NCI-H146 treated with DMSO at 0.1 percent for 48 hours (cell line): ENCODE data around the gene LCN15.
"Not testable (repeated sequence)": the region's sequence is repeated elsewhere in the genome, so short reads cannot be mapped to it uniquely, and the experiment has no call there.

Experiments used
- DNase-seq: peaks from one replicate; lab custom pipeline; 2025; ENCODE audit not compliant: unreplicated experiment; lab: John Stamatoyannopoulos, UW

LCN15 gene

DNA sequence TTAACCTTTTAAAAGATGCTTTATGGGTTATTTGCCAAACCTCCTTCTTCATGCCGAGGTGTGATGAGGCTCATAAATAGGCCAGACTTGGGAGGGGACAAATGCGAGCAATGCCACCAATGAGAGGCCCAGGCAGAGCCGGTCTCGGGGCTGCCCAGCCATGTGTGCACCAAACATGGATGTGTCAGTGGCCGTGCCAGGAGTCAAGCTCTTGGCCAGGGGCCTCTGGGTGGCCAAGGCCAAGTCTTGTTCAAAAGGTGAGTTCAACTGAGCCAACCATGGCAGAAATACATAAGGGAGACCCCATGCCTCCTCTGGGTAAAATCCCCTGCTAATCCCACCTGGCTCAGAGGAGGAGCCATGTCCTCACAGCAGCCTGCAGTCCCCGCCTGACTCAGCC, 10.9 kb upstream of the LCN15 start:
- no peak for DNase-seq

DNA sequence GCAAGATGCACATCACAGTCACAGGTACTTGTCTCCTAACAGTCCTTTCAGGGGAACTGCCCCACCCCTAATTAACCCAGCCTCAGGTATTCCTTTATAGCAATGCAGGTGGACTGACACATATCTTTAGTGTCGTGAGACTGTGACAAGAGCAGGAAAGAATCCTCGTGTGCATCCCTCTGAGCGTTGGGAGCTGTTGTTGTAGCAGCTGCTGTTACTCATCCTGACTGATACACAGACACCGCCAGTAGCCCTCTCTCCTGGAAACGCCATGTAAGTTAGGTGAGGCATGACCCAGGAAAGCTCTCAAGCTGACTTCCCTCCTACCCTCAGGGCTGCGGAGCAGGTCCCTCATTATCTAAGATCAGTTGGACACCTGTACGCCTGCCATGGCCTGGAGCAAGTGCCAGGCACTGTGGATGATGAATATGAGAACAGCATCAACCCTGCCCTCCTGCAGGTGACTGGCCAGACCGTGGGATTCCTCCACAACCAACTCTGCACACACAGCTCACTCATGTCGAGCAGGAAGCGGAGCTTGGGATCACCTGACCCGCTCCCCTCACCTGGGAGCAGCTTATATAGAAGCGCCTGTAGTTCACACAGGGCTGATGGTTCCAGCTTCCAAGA, 10.2 kb upstream of the LCN15 start:
- no peak for DNase-seq

- no peak for DNase-seq
Measured at GRCh38 chr9:136773386-136774044, 9.2 kb upstream of the LCN15 start.

GRCh38 chr9:136771907-136772415, 7.6 kb upstream of the LCN15 start:
- no peak for DNase-seq

- DNase-seq = peak; percentile 6
Measured at GRCh38 chr9:136769710-136770191, 5.4 kb upstream of the LCN15 start.

DNA sequence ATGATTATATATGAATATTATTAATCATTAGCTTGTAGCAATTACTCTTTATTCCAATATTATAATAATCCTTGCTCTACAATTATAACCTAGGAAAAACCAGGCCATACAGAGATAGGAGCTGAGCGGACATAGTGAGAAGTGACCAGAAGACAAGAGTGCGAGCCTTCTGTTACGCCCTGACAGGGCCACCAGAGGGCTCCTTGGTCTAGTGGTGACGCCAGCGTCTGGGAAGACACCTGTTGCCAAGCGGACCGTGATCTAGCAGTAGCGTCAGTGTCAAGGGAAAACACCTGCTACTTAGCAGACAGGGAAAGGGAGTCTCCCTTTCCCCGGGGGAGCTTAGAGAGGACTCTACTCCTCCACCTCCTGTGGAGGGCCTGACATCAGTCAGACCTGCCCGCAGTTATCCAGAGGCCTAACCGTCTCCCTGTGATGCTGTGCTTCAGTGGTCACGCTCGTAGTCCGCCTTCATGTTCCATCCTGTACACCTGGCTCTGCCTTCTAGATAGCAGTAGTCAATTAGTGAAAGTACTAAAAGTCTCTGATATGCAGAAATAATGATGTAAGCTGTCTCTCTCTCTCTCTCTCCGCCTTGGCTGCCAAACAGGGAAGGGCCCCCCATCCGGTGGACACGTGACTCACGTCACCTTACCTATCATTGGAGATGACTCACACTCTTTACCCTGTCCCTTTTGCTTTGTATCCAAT, 2.2 kb upstream of the LCN15 start:
- DNase-seq = peak; percentile 75

GRCh38 chr9:136765745-136766409, 1.6 kb upstream of the LCN15 start:
- DNase-seq = not testable (repeated sequence)

- no peak for DNase-seq
Measured at GRCh38 chr9:136765041-136765440, 723 bp upstream of the LCN15 start.

GRCh38 chr9:136763649-136764035, 676 bp downstream of the LCN15 start:
- DNase-seq = no peak

DNA sequence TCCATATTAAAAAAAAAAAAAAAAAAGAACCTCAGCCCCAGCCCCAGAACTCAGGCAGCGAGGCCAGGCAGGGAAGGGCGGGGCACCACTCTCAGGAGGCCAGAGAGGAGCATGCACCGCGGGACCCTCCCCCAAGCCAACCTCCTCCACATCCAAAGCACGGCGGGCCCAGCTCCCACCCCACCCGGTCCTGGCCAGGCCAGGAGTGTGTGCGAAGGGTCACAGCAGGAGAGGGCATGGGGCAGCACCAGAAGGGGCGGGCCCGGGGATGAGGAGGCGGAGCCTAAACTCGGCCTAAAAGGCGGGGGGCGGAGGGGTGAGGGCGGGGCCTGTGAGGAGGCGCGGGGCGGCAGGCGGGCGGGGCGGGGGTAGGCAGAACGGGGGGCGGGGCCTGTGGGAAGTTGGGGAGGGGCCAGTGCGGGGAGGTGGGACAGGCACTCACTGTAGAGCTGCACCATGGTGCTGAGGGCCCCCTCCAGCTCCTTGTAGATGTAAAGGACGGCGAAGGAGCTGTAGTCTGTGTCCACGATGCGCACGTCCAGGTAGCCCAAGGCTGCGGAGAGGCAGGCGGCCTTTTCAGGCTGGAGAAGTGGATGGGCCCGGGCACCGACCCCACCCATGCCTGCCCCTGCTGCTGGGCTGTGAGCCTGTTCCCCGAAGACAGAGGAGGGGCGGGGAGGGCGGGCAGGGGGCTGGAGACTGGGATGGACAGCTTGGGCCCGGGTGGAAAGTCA, 1.2 kb downstream of the LCN15 start:
- no peak for DNase-seq

- no peak for DNase-seq
Measured at GRCh38 chr9:136762221-136762691, 2.1 kb downstream of the LCN15 start.

DNA sequence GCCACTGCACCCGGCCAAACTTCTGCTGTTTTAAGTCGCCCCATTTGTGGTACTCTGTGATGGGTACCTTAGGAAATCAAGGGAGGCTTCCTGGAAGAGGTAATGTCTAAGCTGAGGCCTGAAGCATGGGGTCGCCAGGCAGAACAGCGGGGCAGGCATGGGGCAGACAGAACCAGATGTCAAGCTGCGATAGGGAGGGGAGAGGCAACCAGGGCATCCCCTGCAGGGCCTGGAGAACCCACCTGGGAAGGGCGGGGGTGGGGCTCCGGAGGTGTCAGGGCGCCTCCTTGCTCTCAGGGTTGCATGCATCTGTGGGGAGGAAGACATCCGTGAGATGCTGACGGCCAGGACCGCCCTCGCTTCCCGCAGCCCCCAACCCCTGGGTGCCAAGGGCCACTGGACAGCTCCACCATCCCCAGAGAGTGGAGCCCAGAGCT, 2.8 kb downstream of the LCN15 start:
- no peak for DNase-seq

DNA sequence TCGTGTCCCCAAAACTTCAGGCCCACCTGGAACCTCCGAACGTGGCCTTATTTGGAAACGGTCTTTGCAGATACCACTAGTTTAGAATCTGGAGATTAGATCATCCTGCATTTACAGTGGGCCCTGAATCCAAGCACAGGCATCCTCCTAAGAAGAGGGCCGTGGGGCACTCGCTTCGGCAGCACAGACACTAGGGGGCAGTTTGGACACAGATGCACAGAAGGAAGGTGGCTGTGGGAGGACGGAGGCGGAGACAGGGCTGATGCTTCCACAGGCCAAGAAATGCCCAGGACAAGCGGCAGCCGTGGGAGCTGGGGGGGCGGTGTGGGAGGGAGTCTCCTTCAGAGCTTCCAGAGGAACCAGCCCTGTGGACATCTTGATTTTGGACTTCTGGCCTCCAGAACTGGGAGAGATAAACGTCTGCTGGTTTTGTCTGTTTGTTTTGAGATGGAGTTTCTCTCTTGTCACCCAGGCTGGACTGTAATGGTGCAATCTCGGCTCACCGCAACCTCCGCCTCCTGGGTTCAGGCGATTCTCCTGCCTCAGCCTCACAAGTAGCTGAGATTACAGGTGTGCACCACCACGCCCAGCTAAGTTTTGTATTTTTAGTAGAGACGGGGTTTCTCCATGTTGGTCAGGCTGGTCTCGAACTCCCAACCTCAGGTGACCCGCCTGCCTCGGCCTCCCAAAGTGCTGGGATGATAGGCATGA, 3.3 kb downstream of the LCN15 start:
- not testable (repeated sequence) for DNase-seq

DNA sequence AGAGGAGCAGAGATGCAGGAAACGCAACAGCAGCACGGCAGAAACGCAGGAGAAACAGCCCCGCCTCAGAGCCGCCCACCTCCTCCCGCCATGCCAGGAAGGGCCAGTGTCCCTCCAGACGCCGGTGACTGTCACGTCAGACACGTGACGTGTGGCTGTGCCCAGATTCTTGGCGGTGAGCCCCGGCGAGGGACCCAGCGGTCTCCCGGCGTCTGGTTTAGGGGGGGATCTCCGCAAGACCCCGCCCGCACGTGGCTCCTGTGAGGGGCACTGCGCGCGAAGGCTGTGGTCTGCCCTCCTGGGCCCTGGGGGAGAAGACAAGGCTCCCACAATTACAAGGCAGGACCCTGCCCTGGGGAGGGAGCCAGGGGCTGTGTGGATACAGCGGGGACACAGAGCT, 3.9 kb downstream of the LCN15 start:
- no peak for DNase-seq

DNA sequence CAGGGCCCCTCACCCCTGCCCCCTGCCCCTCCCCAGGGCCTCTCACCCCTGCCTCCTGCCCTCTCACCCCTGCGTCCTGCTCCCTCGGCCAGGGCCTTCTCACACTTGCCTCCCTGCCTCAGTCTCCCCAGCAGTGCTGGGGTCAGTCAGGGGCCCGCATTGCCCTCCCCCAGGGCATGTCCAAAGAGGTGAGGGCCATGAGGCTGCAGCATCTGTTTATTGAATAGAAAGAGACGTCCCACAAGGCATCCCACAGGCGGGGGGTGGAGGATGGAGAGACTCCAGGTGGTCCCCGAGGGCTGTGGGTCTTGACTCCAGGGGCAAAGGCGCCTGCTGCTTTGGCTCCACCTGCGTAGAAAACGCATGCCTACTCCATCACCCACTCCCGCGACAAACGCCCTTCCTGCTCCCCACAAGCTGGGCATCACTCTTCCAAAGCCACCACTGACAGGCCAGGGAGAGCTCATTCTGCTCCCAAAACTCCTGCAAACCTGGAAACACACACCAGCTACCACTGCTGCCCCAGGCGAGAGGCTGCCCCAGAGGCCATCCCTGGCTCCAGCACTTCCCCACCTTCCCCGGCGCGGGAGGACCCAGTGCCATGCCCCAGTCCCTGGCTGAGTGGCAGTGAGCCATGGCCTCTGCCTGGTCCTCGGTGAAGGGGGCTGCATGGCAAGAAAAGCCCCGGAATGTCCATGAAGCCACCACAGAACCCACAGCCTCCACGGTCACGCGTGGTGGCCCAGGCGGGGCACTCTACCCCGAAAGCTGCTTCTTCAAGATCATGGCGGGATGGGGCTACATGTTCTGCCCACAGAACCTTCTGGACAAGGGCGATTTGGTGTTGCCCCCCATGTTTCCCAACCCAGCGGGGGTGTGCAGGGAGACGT, 4.6 kb downstream of the LCN15 start:
- no peak for DNase-seq

- DNase-seq = no peak
Measured at GRCh38 chr9:136759001-136759400, 5.3 kb downstream of the LCN15 start.

- DNase-seq = no peak
Measured at GRCh38 chr9:136757751-136758140, 6.6 kb downstream of the LCN15 start.

- no peak for DNase-seq
Measured at GRCh38 chr9:136757328-136757727, 7.0 kb downstream of the LCN15 start.

DNA sequence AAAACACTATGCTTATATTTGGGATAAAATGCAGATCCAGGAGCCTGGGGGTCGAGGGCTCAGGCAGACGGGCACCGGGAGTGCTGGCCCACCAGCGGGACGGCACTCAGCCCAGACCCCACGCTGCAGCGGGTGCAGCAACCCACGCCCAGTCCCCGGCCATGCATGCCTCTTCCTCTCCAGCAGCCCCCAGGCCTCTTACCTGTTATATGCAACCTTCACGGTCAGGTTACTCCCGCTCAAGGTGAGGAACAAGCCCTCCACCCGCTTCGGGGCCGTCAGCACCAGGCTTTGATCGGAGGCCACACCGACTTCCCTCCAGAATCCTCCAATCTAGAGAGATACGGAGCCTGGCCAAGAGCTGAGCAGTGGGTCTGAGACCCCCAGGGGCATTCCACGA, 7.5 kb downstream of the LCN15 start:
- no peak for DNase-seq
